Measurements from ENCODE around the gene SLC5A6.

DNA sequence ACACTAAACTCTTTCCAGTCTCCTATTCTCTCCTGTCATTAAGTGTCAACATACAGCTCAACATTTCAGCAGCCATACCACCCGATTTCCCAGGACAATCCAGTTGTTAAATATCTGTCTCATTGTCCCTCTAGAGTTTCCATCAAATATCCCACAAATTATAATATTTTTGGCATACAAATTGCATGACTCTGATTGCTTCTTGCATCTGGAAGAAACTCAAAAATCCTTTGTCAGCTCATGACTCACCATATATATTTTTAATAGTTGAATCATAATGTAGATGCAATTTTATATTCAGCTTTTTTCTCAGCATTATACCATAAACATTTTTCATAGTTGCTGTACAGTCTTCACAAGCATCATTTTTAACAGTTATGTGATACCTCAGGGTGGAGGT, 43.6 kb upstream of the SLC5A6 start:
- no peak for TF ChIP-seq ESRRA (CRISPR knock-in tag; IDR thresholded peaks at IDR 0.05; ENCODE audit: borderline replicate concordance)
- TF ChIP-seq, protein P1, sequence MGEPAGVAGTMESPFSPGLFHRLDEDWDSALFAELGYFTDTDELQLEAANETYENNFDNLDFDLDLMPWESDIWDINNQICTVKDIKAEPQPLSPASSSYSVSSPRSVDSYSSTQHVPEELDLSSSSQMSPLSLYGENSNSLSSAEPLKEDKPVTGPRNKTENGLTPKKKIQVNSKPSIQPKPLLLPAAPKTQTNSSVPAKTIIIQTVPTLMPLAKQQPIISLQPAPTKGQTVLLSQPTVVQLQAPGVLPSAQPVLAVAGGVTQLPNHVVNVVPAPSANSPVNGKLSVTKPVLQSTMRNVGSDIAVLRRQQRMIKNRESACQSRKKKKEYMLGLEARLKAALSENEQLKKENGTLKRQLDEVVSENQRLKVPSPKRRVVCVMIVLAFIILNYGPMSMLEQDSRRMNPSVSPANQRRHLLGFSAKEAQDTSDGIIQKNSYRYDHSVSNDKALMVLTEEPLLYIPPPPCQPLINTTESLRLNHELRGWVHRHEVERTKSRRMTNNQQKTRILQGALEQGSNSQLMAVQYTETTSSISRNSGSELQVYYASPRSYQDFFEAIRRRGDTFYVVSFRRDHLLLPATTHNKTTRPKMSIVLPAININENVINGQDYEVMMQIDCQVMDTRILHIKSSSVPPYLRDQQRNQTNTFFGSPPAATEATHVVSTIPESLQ (CRISPR knock-in tag; IDR thresholded peaks at IDR 0.05): no peak
- TF ChIP-seq, protein P2, sequence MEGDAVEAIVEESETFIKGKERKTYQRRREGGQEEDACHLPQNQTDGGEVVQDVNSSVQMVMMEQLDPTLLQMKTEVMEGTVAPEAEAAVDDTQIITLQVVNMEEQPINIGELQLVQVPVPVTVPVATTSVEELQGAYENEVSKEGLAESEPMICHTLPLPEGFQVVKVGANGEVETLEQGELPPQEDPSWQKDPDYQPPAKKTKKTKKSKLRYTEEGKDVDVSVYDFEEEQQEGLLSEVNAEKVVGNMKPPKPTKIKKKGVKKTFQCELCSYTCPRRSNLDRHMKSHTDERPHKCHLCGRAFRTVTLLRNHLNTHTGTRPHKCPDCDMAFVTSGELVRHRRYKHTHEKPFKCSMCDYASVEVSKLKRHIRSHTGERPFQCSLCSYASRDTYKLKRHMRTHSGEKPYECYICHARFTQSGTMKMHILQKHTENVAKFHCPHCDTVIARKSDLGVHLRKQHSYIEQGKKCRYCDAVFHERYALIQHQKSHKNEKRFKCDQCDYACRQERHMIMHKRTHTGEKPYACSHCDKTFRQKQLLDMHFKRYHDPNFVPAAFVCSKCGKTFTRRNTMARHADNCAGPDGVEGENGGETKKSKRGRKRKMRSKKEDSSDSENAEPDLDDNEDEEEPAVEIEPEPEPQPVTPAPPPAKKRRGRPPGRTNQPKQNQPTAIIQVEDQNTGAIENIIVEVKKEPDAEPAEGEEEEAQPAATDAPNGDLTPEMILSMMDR (IDR thresholded peaks at IDR 0.05): no peak

Measured in WTC11 (cell line).